ENCODE measurements around the gene ERF. TPM values are rescaled to one million over a fixed set of nuclear protein-coding genes. Genes with fewer than 3 reads are reported as not detected.

ERF gene
- total and polyA plus RNA-seq, 2 of the 4 experiments (the other 2 are of a cell fraction) = 5.2 to 32.4 TPM

DNA sequence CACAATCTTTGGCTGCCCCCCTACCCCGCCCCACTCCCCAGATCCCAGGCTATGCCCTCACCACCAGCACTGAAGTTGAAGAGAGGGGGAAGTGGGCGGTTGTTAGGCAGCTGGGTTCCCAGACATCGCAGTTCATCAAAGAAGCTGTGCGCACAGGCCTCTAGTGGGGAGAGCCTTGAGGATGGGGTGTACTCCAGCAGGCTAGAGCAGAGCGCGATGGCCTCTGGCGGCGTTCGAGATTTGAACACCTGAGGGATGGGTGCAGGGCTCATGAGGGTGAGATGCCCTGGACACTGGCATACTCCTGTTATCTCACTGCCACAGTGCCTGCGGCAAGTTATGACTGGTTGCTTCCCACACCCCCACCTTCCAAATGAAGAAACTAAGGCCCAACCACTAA, 22.5 kb downstream of the ERF start:
- intact Hi-C loops (cut with micrococcal nuclease) (no loop called here), dilution Hi-C loops (cut with HindIII; ENCODE audit: low sequenced_read_pairs, unreplicated experiment) (no loop called here), in situ Hi-C loops (cut with MboI; ENCODE audit: low sequenced_read_pairs) (no loop called here)
- H3K9ac ChIP-seq (ENCODE audit: low read depth, low read length) = no peak overlapping the region
- no peak overlapping the region for H4K5ac ChIP-seq (ENCODE audit: low read depth, low read length)
- no peak overlapping the region for H3K27ac ChIP-seq (ENCODE audit: insufficient read depth, low read length)
- ChIA-PET CTCF (no interaction called here), POLR2A (ENCODE audit: unreplicated experiment) (no interaction called here)
- TF ChIP-seq RFX5 (IDR thresholded peaks at IDR 0.05; ENCODE audit: low read depth, low read length) = no peak
- no peak for TF ChIP-seq SMC3 (IDR thresholded peaks at IDR 0.05; ENCODE audit: low read depth, low read length)
- no peak for TF ChIP-seq RAD21 (IDR thresholded peaks at IDR 0.05; ENCODE audit: low read length)
- TF ChIP-seq FOS (IDR thresholded peaks at IDR 0.05; ENCODE audit: low read depth, low read length) = no peak
- TF ChIP-seq, protein P1, sequence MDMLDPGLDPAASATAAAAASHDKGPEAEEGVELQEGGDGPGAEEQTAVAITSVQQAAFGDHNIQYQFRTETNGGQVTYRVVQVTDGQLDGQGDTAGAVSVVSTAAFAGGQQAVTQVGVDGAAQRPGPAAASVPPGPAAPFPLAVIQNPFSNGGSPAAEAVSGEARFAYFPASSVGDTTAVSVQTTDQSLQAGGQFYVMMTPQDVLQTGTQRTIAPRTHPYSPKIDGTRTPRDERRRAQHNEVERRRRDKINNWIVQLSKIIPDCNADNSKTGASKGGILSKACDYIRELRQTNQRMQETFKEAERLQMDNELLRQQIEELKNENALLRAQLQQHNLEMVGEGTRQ (IDR thresholded peaks at IDR 0.05; ENCODE audit: low read depth, low read length) = no peak
- no peak overlapping the region for H4K8ac ChIP-seq (ENCODE audit: low read depth in 2 of 2, low read length in 2 of 2)
- H3K14ac ChIP-seq (replicated peaks; ENCODE audit: low read depth, low read length) = no peak overlapping the region
- H2AK5ac ChIP-seq (ENCODE audit: low read depth, low read length) = no peak overlapping the region
- H3K4me3 ChIP-seq (ENCODE audit: insufficient read depth, low read depth, low read length) = no peak overlapping the region
- 100% methylated on average over 1 of the region's 10 CpGs; no CpG with 5 or more reads in 1 of the 2 experiments for WGBS, 2 experiments (ENCODE audit: extremely low coverage in 2 of 2, insufficient read length in 1 of 2)
- no peak overlapping the region for H3K4ac ChIP-seq (ENCODE audit: low read depth, low read length)
- H3K4me1 ChIP-seq (ENCODE audit: control insufficient read depth, insufficient read depth, low read length) = no peaks in the 10 kb centered on the region
- H3K79me1 ChIP-seq (ENCODE audit: low read depth in 1 of 2, low read length in 2 of 2) = peaks cover 32 to 81% of the 10 kb centered on the region in 2 experiments
- H3K18ac ChIP-seq (ENCODE audit: low read depth, low read length) = no peak overlapping the region
- no peak overlapping the region for H2BK5ac ChIP-seq (ENCODE audit: low read depth, low read length, poor library complexity, severe bottlenecking)
- H3K9me3 ChIP-seq (ENCODE audit: control insufficient read depth, insufficient read depth, low read length) = no peaks in the 10 kb centered on the region
- no peak overlapping the region for H4K91ac ChIP-seq (ENCODE audit: insufficient read depth, low read depth, low read length)
- H2AFZ ChIP-seq (replicated peaks; ENCODE audit: low read length, poor library complexity) = no peak overlapping the region
- ATAC-seq (ENCODE audit: low read depth) = no peak
- peaks cover 76% of the 10 kb centered on the region for H3K36me3 ChIP-seq (ENCODE audit: control insufficient read depth, insufficient read depth, low read length)
- no peak overlapping the region for H2BK120ac ChIP-seq (ENCODE audit: low read depth, low read length)
- peaks cover 80% of the 10 kb centered on the region for H4K20me1 ChIP-seq (ENCODE audit: insufficient read depth, low read length)
- no peak overlapping the region for H3K56ac ChIP-seq (ENCODE audit: extremely low read depth, insufficient read depth, low read length)
- peaks cover 6% of the 10 kb centered on the region; the same call in 1 of the 2 replicates for H3K9me1 ChIP-seq (ENCODE audit: insufficient read depth, low read length)
- H3K27me3 ChIP-seq (ENCODE audit: control insufficient read depth, insufficient read depth, low read length) = no peaks in the 10 kb centered on the region
- H2BK20ac ChIP-seq (ENCODE audit: low read depth, low read length) = no peak overlapping the region
- no peak overlapping the region for H2AK9ac ChIP-seq (replicated peaks; ENCODE audit: low read depth, low read length, poor library complexity)
- no peak overlapping the region for H3K23ac ChIP-seq (ENCODE audit: low read depth, low read length)
- DNase-seq = no peak
- H3K4me2 ChIP-seq (ENCODE audit: low read depth, low read length) = no peak overlapping the region
- BruUV-seq (replicated peaks) = no TSS peak
- no peak overlapping the region for H2BK15ac ChIP-seq (ENCODE audit: low read depth, low read length)
